DOHH2 (cell line): ENCODE data around the gene VAV2.
A peak's percentile ranks its signal among the peaks of the same experiment; 100 is the strongest.

Experiments used
- H3F3A ChIP-seq: fragments of 200-600 bp; sonication (generic), shearing (Covaris generic); 2 replicates; pipeline ENCODE4 v1.6.0; 2016; ENCODE audit warnings: antibody characterized with exemption, mild to moderate bottlenecking; ENCODE audit not compliant: control insufficient read depth, insufficient read depth
- H3K27ac ChIP-seq: fragments of 200-600 bp; sonication (generic); 2 replicates; pipeline ENCODE4 v1.5.1; 2014; ENCODE audit warnings: low read depth, mild to moderate bottlenecking, low read length, moderate library complexity
- H3K27me3 ChIP-seq: fragments of 200-600 bp; sonication (generic); 2 replicates; pipeline ENCODE4 v1.6.1; 2014; ENCODE audit warnings: mild to moderate bottlenecking, low read length, mixed read lengths; ENCODE audit not compliant: control insufficient read depth
- H3K36me3 ChIP-seq: fragments of 200-600 bp; sonication (generic); 2 replicates; pipeline ENCODE4 v1.6.1; 2014; ENCODE audit warnings: mild to moderate bottlenecking, low read length, moderate library complexity, mixed read lengths; ENCODE audit not compliant: control insufficient read depth
- H3K4me1 ChIP-seq: fragments of 200-600 bp; sonication (generic); 2 replicates; pipeline ENCODE4 v1.6.1; 2014; ENCODE audit warnings: mild to moderate bottlenecking, low read length, mixed read lengths; ENCODE audit not compliant: control insufficient read depth
- H3K4me2 ChIP-seq: fragments of 200-600 bp; sonication (generic); 2 replicates; pipeline ENCODE4 v1.6.0; 2014; ENCODE audit warnings: mild to moderate bottlenecking, low read length, moderate library complexity
- H3K4me3 ChIP-seq: fragments of 200-600 bp; sonication (generic); 2 replicates; pipeline ENCODE4 v1.5.1; 2014; ENCODE audit warnings: mild to moderate bottlenecking, low read length, mixed read lengths
- H3K79me2 ChIP-seq: fragments of 200-600 bp; sonication (generic); 2 replicates; pipeline ENCODE4 v1.6.1; 2014; ENCODE audit warnings: mild to moderate bottlenecking, low read length, mixed read lengths; ENCODE audit not compliant: control insufficient read depth
- H3K9me2 ChIP-seq: fragments of 200-600 bp; sonication (generic); replicated peaks from 2 replicates; pipeline ENCODE4 v1.6.1; 2014; ENCODE audit warnings: mild to moderate bottlenecking, low read length, mixed read lengths; ENCODE audit not compliant: control insufficient read depth
- H3K9me3 ChIP-seq: fragments of 200-600 bp; sonication (generic); 2 replicates; pipeline ENCODE4 v1.6.1; 2014; ENCODE audit warnings: antibody characterized with exemption, low read length, mixed read lengths; ENCODE audit not compliant: control insufficient read depth, insufficient read depth
- H4K20me1 ChIP-seq: fragments of 200-600 bp; sonication (generic); 2 replicates; pipeline ENCODE4 v1.6.0; 2014; ENCODE audit warnings: low read depth, mild to moderate bottlenecking, antibody characterized with exemption, low read length, moderate library complexity; ENCODE audit not compliant: control insufficient read depth, insufficient read depth
- CTCF ChIP-seq: fragments of 200-600 bp; sonication (generic); IDR thresholded peaks from one replicate; pipeline ENCODE4 v1.5.1; 2014; ENCODE audit warnings: antibody characterized with exemption, mild to moderate bottlenecking, low read depth, low read length; ENCODE audit not compliant: poor library complexity, severe bottlenecking
- EZH2phosphoT487 ChIP-seq: fragments of 200-600 bp; sonication (generic); IDR thresholded peaks from 2 replicates; pipeline ENCODE4 v1.6.1; 2017; ENCODE audit warnings: borderline replicate concordance, mild to moderate bottlenecking, antibody characterized with exemption, low read length, moderate library complexity, mixed read lengths

VAV2 gene

DNA sequence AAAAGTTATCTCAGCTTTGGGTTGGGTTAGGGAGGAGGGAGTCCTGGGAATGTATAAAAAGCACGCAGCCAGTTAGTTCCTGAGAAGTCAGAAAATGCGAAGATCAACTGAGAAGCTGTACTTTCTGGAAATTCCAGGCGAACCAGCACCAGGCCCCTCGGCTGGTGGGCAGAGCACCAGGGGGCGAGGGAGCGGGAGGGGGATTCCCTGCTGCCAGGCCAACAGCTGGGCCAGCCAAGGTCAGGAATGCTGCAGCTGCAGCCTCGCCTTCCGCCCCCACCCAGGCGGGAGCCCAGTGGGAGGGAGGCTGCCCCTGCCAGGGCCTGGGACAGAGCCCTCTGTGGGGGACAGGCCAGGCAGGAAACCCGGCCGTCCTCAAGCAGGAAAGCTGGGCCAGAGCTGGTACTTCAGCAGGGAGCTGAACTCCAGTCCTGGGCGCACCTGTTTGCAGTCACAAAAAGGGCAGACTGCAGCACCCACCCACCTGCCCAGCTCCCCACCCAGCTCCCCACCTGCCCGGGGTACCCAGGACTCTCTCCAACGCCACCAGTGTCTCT is 35.5 kb downstream of the VAV2 start:
- H3K4me1 ChIP-seq = peaks cover 88% of the 10 kb centered on the region
- H3K9me2 ChIP-seq = no peaks in the 10 kb centered on the region
- H3K79me2 ChIP-seq = peaks cover 67% of the 10 kb centered on the region
- H3K4me3 ChIP-seq = peak overlapping the region; percentile 71
- H3K36me3 ChIP-seq = peaks cover 3% of the 10 kb centered on the region; the same call in 1 of the 2 replicates
- H4K20me1 ChIP-seq = no peaks in the 10 kb centered on the region
- TF ChIP-seq CTCF = no peak
- no peak for TF ChIP-seq EZH2phosphoT487
- H3K9me3 ChIP-seq = no peaks in the 10 kb centered on the region
- H3K27me3 ChIP-seq = no peaks in the 10 kb centered on the region
- H3K27ac ChIP-seq = peak overlapping the region; percentile 97
- H3F3A ChIP-seq = peaks cover 26% of the 10 kb centered on the region
- peak overlapping the region; percentile 87 for H3K4me2 ChIP-seq

DNA sequence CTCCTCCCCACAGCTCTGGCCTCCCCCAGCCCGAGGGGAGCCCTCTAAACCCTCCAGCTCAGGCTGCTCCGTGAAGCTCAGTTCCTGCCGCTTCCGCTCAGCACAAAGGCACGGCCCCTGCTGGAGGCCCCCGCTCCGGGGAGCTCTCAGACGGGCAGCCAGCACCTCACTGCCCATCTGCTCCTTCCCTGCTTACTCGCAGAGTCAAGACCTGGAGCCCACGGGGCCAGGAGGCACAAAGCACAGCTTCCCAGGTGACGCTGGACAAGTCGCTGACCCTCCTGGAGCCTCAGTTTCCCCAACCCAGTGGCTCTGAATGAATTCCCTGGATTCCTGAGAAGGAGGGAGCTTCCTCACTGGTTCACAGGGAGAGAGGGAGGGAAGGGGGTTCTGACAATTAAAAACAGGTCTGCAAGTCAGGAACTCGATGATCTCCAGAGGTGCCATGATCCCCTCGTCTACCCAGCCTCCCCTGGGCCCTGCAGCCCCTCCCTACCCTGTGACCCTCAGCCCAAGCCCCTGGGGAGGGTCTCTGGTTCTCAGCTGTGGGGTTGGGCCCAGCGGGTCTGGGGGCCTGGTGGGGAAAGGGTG is 36.2 kb downstream of the VAV2 start:
- Histone ChIP-seq H3K9me3 (no peaks in the 10 kb centered on the region), H3K4me1 (peaks cover 84% of the 10 kb centered on the region), H3K4me2 (peak overlapping the region; percentile 87), H3K27me3 (no peaks in the 10 kb centered on the region), H3K79me2 (peaks cover 65% of the 10 kb centered on the region), H3K27ac (peak overlapping the region; percentile 97), H3K9me2 (no peaks in the 10 kb centered on the region), H3K36me3 (peaks cover 6% of the 10 kb centered on the region; the same call in 1 of the 2 replicates), H4K20me1 (no peaks in the 10 kb centered on the region), H3F3A (peaks cover 26% of the 10 kb centered on the region), H3K4me3 (peak overlapping the region; percentile 71)
- TF ChIP-seq EZH2phosphoT487 (no peak), CTCF (no peak)

DNA sequence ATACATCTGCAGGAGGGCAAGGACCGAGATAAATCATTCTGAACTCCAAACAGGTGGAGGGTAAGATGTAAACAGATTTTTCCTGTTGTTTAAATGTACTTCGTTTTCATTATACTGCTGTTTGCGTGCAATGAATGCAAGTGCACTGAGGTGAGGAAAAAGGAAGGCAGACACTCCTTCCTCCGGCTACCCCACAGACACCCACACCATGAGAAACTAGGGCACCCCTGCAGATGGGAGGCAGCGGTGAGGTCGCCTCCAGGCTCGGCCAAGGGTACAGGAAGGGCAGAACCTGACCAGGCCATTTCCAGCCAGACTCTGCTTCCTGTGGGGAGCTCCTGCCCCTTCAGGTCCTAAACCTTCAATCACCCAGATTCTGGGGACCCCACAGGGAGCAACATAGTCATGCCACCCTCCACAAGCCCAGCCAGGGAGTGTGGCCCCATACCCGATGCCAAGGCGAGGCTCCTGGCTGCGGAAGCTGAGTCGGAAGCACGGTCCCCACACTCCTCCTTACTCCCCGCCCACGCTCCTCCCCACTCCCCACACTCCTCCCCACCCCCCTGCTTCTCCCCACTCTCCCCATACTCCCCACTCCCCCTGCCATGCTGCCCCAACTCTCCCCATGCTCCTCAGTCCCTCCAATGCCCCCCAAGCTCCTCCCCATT is 37.1 kb downstream of the VAV2 start:
- peak overlapping the region; percentile 89 for H3K4me2 ChIP-seq
- H3K79me2 ChIP-seq = peaks cover 65% of the 10 kb centered on the region
- H3K9me2 ChIP-seq = no peaks in the 10 kb centered on the region
- peaks cover 6% of the 10 kb centered on the region; the same call in 1 of the 2 replicates for H3K36me3 ChIP-seq
- H3K27ac ChIP-seq = peak overlapping the region; percentile 97
- no peaks in the 10 kb centered on the region for H3K27me3 ChIP-seq
- peak overlapping the region; percentile 52 for H3K4me3 ChIP-seq
- H4K20me1 ChIP-seq = no peaks in the 10 kb centered on the region
- no peak for TF ChIP-seq CTCF
- no peak for TF ChIP-seq EZH2phosphoT487
- H3F3A ChIP-seq = peaks cover 26% of the 10 kb centered on the region
- no peaks in the 10 kb centered on the region for H3K9me3 ChIP-seq
- H3K4me1 ChIP-seq = peaks cover 75% of the 10 kb centered on the region
